Endothelial cell (in vitro differentiated cells): Measurements from ENCODE around the gene CUBN. TPM values are rescaled to one million over a fixed set of nuclear protein-coding genes. Genes with fewer than 3 reads are reported as not detected.

Experiments used
- DNase-seq: peaks from one replicate; pipeline ENCODE4 v3.0.0; 2021; ENCODE audit warnings: low spot score
- H3K27ac Mint-ChIP-seq: one replicate; pipeline ENCODE4 v1.8.0; 2021; ENCODE audit warnings: mixed read lengths, inconsistent platforms; ENCODE audit not compliant: unreplicated experiment
- H3K27me3 Mint-ChIP-seq: one replicate; pipeline ENCODE4 v1.8.0; 2021; ENCODE audit warnings: mild to moderate bottlenecking, moderate library complexity, mixed read lengths, inconsistent platforms; ENCODE audit not compliant: unreplicated experiment
- H3K36me3 Mint-ChIP-seq: one replicate; pipeline ENCODE4 v1.8.0; 2021; ENCODE audit warnings: mild to moderate bottlenecking, low read depth, mixed read lengths, inconsistent platforms; ENCODE audit not compliant: unreplicated experiment
- H3K4me1 Mint-ChIP-seq: one replicate; pipeline ENCODE4 v1.8.0; 2021; ENCODE audit warnings: mild to moderate bottlenecking, mixed read lengths, inconsistent platforms; ENCODE audit not compliant: unreplicated experiment
- H3K4me3 Mint-ChIP-seq: one replicate; pipeline ENCODE4 v1.8.0; 2021; ENCODE audit warnings: mild to moderate bottlenecking, mixed read lengths, inconsistent platforms; ENCODE audit not compliant: unreplicated experiment
- H3K9me3 Mint-ChIP-seq: one replicate; pipeline ENCODE4 v1.8.0; 2021; ENCODE audit warnings: mixed read lengths, inconsistent platforms; ENCODE audit not compliant: unreplicated experiment
- total RNA-seq: library from RNA; stranded (reverse); fragmentation: NEBNext Ultra II Directional; extraction: Animal tissue kit (Norgen Biotek cat#: 25700); gene quantifications from one replicate; pipeline ENCODE4 v1.2.1, GENCODE V29; 2021; ENCODE audit not compliant: unreplicated experiment
- TF ChIP-seq, protein P1 (sequence below): fragments of 200-600 bp; sonication (generic); IDR thresholded peaks from one replicate; pipeline ENCODE4 v1.5.0; 2021; ENCODE audit warnings: antibody characterized with exemption; ENCODE audit not compliant: unreplicated experiment

CUBN gene
- total RNA-seq, 1 donor from 2014 or later, result 8.8 TPM

- Mint-ChIP-seq H3K4me1 (peaks cover 62% of the 10 kb centered on the region), H3K27ac (peak overlapping the region; percentile 93), H3K4me3 (peak overlapping the region; percentile 26), H3K9me3 (no peaks in the 10 kb centered on the region), H3K36me3 (peaks cover 13% of the 10 kb centered on the region), H3K27me3 (peaks cover 7% of the 10 kb centered on the region)
- TF ChIP-seq, protein P1, sequence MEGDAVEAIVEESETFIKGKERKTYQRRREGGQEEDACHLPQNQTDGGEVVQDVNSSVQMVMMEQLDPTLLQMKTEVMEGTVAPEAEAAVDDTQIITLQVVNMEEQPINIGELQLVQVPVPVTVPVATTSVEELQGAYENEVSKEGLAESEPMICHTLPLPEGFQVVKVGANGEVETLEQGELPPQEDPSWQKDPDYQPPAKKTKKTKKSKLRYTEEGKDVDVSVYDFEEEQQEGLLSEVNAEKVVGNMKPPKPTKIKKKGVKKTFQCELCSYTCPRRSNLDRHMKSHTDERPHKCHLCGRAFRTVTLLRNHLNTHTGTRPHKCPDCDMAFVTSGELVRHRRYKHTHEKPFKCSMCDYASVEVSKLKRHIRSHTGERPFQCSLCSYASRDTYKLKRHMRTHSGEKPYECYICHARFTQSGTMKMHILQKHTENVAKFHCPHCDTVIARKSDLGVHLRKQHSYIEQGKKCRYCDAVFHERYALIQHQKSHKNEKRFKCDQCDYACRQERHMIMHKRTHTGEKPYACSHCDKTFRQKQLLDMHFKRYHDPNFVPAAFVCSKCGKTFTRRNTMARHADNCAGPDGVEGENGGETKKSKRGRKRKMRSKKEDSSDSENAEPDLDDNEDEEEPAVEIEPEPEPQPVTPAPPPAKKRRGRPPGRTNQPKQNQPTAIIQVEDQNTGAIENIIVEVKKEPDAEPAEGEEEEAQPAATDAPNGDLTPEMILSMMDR, result no peak
- DNase-seq, result no peak
Measured at GRCh38 chr10:16952610-16953009, 177.0 kb downstream of the CUBN start.

- TF ChIP-seq, protein P1, result no peak
- Mint-ChIP-seq H3K36me3 (peaks cover 16% of the 10 kb centered on the region), H3K27me3 (peaks cover 7% of the 10 kb centered on the region), H3K4me1 (peaks cover 61% of the 10 kb centered on the region), H3K27ac (peak overlapping the region; percentile 93), H3K9me3 (no peaks in the 10 kb centered on the region), H3K4me3 (peak overlapping the region; percentile 22)
- DNase-seq, result no peak
Measured at GRCh38 chr10:16952080-16952479, 177.5 kb downstream of the CUBN start.

GRCh38 chr10:16950656-16951601 lies 178.7 kb downstream of the CUBN start:
- TF ChIP-seq, protein P1, result no peak

GRCh38 chr10:16949816-16950215 lies 179.8 kb downstream of the CUBN start:
- Mint-ChIP-seq H3K27ac (peak overlapping the region; percentile 78), H3K36me3 (peaks cover 17% of the 10 kb centered on the region), H3K9me3 (no peaks in the 10 kb centered on the region), H3K4me1 (peaks cover 58% of the 10 kb centered on the region), H3K27me3 (peaks cover 11% of the 10 kb centered on the region), H3K4me3 (no peak overlapping the region)
- no peak for DNase-seq
- TF ChIP-seq, protein P1, result no peak

More at GRCh38 chr10:16950656-16951601, 178.7 kb downstream of the CUBN start:
- Mint-ChIP-seq H3K27ac (peak overlapping the region; percentile 94), H3K9me3 (no peaks in the 10 kb centered on the region), H3K4me3 (no peak overlapping the region), H3K4me1 (peaks cover 64% of the 10 kb centered on the region), H3K36me3 (peaks cover 17% of the 10 kb centered on the region), H3K27me3 (peaks cover 11% of the 10 kb centered on the region)
- peak; percentile 42 for DNase-seq

DNA sequence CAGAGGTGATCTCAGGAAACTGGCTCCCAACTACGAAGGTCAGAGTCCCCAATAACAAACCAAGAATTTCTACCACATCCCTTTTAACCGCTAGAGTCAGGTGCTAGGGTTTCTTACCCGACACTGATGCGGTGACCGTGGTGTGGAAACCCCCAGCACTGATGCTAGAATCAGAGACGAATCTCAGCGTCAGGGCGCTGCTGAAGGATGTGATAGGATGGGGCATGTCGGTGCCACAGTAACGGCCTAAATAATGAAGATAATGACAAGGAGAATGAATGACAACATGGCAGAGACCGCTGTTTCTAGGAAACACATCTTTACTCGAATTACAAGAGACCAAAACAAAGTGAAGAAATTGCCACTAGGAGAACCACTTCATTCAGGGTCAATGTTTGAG lies 181.2 kb downstream of the CUBN start:
- Mint-ChIP-seq H3K4me1 (peaks cover 50% of the 10 kb centered on the region), H3K36me3 (peaks cover 15% of the 10 kb centered on the region), H3K4me3 (no peak overlapping the region), H3K27me3 (peaks cover 10% of the 10 kb centered on the region), H3K27ac (no peak overlapping the region), H3K9me3 (no peaks in the 10 kb centered on the region)
- TF ChIP-seq, protein P1, result no peak
- DNase-seq, result no peak
